SIG-M5 treated with dmso at 0.1 percent for 504 hours (cell line): ENCODE measurements around the gene STARD13.
"Not testable (repeated sequence)": the region's sequence is repeated elsewhere in the genome, so short reads cannot be mapped to it uniquely, and the experiment has no call there.

Source experiments
- DNase-seq: peaks from one replicate; lab custom pipeline; 2025; ENCODE audit not compliant: unreplicated experiment; lab: John Stamatoyannopoulos, UW

STARD13 gene

GRCh38 chr13:33180122-33180804 lies 105.3 kb downstream of the STARD13 start:
- DNase-seq = no peak

- DNase-seq = no peak
Observed at GRCh38 chr13:33179463-33179862, 106.1 kb downstream of the STARD13 start.

GRCh38 chr13:33178209-33178840 lies 107.2 kb downstream of the STARD13 start:
- no peak for DNase-seq

- not testable (repeated sequence) for DNase-seq
Observed at GRCh38 chr13:33177340-33178208, 108.0 kb downstream of the STARD13 start.

- DNase-seq = no peak
Observed at GRCh38 chr13:33176526-33176925, 109.0 kb downstream of the STARD13 start.

- DNase-seq = no peak
Observed at GRCh38 chr13:33175991-33176390, 109.6 kb downstream of the STARD13 start.

DNA sequence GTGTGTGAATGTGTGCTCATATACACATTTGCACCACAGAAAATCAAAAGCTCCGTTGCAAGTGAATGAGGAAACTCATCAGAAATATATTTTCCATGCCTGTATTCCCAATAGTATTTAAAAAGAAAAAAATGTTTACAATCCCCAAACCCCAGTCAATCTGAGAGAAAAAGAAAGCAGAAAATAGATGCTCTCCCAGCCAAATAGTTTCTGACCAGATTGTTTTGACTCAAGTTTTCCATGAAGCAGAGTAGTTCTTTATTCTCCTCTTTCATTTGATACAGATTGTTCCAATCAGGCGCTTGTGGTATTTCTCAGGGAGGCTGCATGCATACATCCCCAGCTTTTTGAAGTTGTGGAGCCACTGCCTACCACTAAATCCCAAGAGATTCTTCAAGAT lies 110.6 kb downstream of the STARD13 start:
- DNase-seq = no peak

DNA sequence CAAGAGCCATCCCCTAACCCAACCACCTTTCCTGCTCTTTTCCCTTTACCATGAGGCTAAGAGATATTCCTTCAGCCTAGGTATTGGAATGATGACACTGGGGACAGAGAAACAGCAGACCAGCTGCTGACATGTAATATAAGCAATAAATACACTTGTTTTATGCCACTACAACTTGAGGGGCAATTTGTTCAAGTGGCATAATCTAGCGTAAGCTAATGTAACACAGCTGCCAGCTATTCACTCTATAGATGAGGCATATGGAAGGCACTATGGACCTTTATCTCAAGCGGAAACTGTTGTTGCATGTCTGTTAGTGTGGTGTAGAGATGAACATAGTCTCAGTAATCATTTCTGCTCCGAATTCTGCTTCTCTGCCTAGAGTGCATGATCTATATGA lies 111.1 kb downstream of the STARD13 start:
- no peak for DNase-seq

- DNase-seq = no peak
Observed at GRCh38 chr13:33172911-33173310, 112.6 kb downstream of the STARD13 start.

GRCh38 chr13:33172400-33172799 lies 113.2 kb downstream of the STARD13 start:
- DNase-seq = no peak

- no peak for DNase-seq
Observed at GRCh38 chr13:33169273-33169980, 116.1 kb downstream of the STARD13 start.

GRCh38 chr13:33168321-33168960 lies 117.1 kb downstream of the STARD13 start:
- DNase-seq = no peak

- DNase-seq = no peak
Observed at GRCh38 chr13:33167491-33167890, 118.1 kb downstream of the STARD13 start.

DNA sequence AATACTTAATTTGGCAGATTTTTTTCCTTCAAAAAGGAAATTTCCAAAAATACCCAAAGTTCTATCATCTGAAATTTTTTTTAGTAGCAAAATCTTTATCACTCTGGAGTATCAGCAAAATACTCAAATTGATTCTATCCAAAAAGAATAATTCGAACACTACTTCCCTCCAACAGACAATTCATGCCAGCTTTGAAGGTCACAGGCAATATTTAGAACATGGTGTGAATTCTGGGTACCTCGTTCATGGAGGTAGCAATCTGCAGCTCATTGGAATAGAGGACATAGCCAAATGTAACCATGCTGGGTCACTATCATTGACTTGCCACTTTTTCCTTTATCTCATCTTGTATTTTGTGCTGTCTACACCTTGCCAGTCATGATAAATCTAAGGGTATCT lies 119.8 kb downstream of the STARD13 start:
- DNase-seq = no peak

DNA sequence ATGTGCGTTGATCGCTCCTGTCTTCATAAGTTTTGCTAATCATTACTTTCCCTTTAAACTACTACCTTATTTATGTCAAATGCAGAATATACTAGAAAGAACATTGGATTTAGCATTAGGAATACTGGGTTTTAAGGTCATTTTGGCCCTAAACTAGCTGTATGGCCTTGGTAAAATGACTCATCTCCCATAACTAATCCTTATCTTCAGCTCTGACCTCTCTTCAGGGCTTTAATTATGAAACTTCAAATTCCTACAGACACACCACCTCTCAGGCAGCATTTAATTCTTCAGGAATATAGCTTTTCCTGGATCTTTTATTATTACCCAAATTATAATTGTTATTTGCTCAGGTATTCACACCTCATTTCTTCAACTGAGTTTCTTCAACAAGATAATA lies 121.2 kb downstream of the STARD13 start:
- DNase-seq = no peak

GRCh38 chr13:33162725-33163124 lies 122.8 kb downstream of the STARD13 start:
- not testable (repeated sequence) for DNase-seq

DNA sequence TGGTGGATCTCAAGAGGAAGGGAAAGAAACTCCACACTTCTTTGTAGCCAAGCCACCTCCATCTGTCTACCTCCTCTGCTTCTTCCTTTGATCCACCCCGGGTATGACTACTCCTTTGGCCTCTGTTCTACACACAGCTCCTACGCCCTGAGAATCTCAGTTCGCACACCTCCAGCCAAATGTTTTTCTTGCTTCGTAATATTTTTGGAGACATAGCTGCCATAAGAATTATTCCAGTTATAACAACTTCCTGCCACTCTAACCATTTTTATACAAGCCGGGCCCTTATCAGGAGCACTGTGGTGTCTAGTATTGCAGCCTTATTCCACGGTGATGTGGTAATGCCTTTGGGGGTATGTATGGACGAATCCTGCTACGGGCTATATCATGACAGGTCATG lies 126.7 kb downstream of the STARD13 start:
- no peak for DNase-seq

DNA sequence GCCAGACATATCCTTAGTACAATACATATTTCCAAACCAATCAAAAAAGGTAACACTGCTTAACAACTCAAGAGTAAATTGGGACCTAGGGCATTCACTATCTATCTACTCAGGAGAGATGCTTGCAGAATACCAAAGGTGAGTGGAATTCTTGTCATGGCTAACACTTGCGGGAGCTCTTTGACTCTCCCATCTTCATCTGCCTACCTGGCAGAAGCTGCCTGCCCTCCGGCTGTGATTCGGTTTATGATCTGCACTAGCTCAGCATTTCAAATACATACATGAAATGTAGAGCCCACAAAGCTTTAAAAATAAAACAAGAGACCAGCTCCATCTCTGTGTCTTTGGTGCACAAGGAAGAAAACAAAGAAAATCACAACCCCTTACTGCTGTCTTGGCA lies 127.3 kb downstream of the STARD13 start:
- no peak for DNase-seq

DNA sequence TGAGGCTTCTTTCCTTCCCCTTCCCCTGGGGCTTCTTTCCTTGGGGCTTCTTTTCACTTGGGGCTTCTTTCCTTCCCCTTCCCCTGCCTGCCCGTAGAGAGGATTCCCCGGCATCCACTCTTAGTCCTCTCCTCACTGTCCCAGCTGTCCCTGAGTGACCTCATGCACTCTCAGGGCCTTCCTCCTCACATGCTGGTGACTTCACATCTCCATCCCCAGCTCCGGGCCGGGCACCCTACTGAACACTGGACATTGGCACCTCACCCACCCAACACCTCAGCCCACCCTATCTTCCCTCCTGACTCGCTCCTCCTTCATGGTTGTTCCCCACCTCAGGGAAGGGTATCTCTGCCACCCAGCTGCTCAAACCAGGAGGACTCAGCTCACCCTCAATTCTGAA lies 130.6 kb downstream of the STARD13 start:
- no peak for DNase-seq

GRCh38 chr13:33153421-33154404 lies 131.8 kb downstream of the STARD13 start:
- no peak for DNase-seq
